22Rv1 (cell line): ENCODE results near the gene TOR1A.
"Not testable (repeated sequence)": the region's sequence is repeated elsewhere in the genome, so short reads cannot be mapped to it uniquely, and the experiment has no call there.

Experiments used
- H3K27ac ChIP-seq: fragments of 450-650 bp; 2 replicates; pipeline ENCODE4 v1.5.1; 2017
- CTCF ChIP-seq: fragments of 450-650 bp; IDR thresholded peaks from 2 replicates; pipeline ENCODE4 v1.5.1; 2017; ENCODE audit warnings: mild to moderate bottlenecking
- ZFX ChIP-seq: fragments of 450-650 bp; IDR thresholded peaks from 2 replicates; pipeline ENCODE4 v1.6.1; 2017; ENCODE audit warnings: antibody characterized with exemption, borderline replicate concordance

The TOR1A gene

GRCh38 chr9:129810116-129810515, 13.8 kb downstream of the TOR1A start:
- TF ChIP-seq CTCF (no peak), ZFX (no peak)

GRCh38 chr9:129809346-129809745, 14.6 kb downstream of the TOR1A start:
- peak overlapping the region; percentile 95 for H3K27ac ChIP-seq
- TF ChIP-seq ZFX (no peak), CTCF (no peak)

More at GRCh38 chr9:129810116-129810515, 13.8 kb downstream of the TOR1A start:
- peak overlapping the region; percentile 95 for H3K27ac ChIP-seq

GRCh38 chr9:129806061-129806460, 17.9 kb downstream of the TOR1A start:
- no peak for TF ChIP-seq ZFX
- TF ChIP-seq CTCF = no peak
- H3K27ac ChIP-seq = peak overlapping the region; percentile 1; the same call in 1 of the 2 replicates

- TF ChIP-seq ZFX = no peak
- no peak for TF ChIP-seq CTCF
- H3K27ac ChIP-seq = peak overlapping the region; percentile 63
These were observed 20.3 kb downstream of the TOR1A start for GRCh38 chr9:129803676-129804060.

- peak within 1 kb of the TSS; percentile 63 for H3K27ac ChIP-seq
- TF ChIP-seq ZFX = no peak
- TF ChIP-seq CTCF = no peak
These were observed 20.9 kb downstream of the TOR1A start, which contains the start of gene TOR1B for GRCh38 chr9:129802833-129803675. TSS of gene TOR1B (plus strand) at chr9:129803184. CDS start at chr9:129803213, 29 bp downstream.

GRCh38 chr9:129801504-129801903, 22.4 kb downstream of the TOR1A start:
- no peak overlapping the region for H3K27ac ChIP-seq
- TF ChIP-seq CTCF = no peak
- no peak for TF ChIP-seq ZFX

- no peak overlapping the region for H3K27ac ChIP-seq
- TF ChIP-seq CTCF (no peak), ZFX (no peak)
These were observed 25.0 kb downstream of the TOR1A start for GRCh38 chr9:129798973-129799372.

GRCh38 chr9:129796029-129796428, 27.9 kb downstream of the TOR1A start:
- not testable (repeated sequence) for H3K27ac ChIP-seq
